SK-MEL-5 (cell line): ENCODE data around the gene MAPRE2. TPM values are rescaled to one million over a fixed set of nuclear protein-coding genes. Genes with fewer than 3 reads are reported as not detected.
A peak's percentile ranks its signal among the peaks of the same experiment; 100 is the strongest.

Experiments
- DNase-seq: peaks from one replicate; pipeline ENCODE4 v3.0.0-alpha.2; 2016; ENCODE audit warnings: low read depth, low spot score
- in situ Hi-C: cut with HindIII; loops from 2 replicates; pipeline ENCODE4 v1.10.0; 2016; ENCODE audit warnings: low sequenced_read_pairs, high pct_unique_total_duplicates, low pct_unique_long_range_greater_than_20kb
- total RNA-seq: library from RNA; depleted of rRNA; stranded (reverse); fragments of >200 nt; shearing (Covaris generic); gene quantifications from 2 replicates; pipeline ENCODE4 v1.2.3, GENCODE V29; 2014

Gene MAPRE2
- total RNA-seq, 1 experiment from 2014 or later = 20.0 TPM

DNA sequence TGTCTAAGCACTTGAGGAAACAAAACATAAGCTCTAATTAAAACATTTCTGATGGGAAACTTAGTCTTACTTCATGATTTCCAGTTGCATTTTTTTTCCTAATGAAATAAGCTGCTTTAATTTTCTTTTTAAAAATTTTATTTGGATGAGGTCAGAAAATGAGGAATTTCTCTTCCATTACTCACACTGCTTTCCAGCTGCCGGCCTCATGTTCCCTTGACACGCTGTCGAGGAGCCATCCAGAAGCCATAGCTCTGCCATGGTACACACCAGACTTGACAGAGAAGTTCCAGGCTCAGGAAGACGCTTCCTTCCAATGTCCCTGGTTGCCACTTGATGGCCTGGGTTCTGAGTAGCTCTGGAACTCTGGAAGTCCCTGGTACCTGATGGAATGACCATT, 12.1 kb upstream of the MAPRE2 start:
- in situ Hi-C loops = no loop called here
- no peak for DNase-seq

DNA sequence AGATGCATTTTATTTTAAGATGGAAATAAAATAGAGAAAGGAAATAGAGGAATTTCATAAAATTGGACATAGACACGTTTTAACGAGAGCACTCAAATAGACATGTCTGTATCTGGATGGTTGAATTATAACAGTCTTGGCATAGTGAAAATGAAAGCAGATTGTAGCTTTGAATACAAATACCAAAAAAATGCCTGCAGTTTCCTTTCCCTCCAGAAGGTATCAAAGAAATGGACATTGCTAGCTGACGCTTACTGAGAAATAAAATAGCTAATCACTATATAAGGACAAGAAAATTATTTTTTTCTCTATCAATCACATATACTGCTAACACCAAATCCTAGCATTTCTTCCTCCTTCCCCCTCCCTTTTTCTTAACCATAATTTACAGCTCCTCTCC, 11.4 kb upstream of the MAPRE2 start:
- DNase-seq = no peak
- in situ Hi-C loops = no loop called here

DNA sequence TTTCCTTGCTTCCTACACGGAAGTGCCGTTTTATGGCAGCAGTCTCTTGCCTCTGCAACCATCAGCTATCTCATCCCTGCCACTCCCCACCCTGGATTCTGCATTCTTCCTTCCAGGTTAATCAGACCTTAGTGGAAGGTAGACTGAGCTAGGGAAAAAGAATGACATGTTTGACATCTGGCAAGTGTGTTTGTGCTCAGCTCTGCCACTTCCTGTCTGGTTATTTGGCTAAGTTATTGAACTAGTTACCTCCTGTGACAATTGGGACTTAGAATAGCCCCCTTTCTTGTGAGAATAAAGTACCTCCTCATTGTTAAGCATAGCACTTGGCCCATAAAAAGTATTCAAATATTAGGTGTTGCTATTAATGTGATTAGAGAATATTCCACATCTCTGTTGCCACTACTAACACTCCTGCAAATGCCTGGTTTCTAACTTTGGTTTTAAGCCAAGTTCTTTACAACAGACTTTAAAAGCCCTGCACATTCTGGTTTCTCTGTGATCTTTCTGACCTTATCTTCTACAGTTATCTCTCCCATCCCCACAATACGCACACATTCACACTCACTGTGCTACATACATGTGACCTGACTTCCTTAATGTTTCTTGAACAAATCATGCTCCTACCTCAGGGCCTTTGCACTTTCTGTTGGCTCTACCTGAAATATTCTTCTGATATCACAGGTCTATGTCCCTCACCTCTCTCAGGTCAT, 10.8 kb upstream of the MAPRE2 start:
- no peak for DNase-seq
- in situ Hi-C loops = no loop called here

DNA sequence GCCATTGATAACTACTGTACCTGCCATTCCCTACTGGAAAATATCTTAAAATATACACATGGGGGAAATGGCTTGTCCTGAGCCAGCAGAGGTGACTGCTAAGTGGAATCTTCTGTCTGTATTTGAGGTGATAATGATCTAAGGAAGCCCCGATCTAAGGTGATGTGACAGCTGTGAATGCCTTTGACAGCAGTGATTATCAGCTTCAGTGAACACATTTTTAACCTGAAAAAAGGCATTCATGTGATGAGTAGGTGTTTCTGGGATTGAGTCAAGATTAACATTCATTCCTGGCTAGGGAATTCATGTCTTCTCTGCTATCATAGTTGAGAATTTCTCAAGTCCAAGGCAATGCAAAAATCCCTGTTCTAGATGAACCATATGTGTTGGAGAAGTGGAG, 9.1 kb upstream of the MAPRE2 start:
- DNase-seq = no peak
- in situ Hi-C loops = no loop called here

DNA sequence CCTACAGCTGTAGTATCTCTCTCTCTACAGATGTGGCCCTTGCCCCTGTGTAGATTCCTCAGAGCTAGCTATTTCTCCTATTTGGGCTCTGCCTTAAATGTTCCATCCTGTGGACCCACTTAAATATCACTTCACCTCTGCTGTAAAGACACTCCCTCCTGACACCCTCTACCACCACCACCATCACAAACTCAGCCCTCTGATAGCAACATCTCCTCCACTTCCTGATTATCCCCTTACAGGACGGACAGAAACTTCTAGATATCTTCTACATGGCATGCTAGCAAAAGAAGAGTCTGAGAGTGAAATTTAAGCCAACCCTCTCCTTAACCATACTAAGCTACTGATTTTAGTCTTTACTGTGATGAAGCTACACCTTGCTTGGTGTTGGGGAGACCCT, 3.2 kb upstream of the MAPRE2 start:
- in situ Hi-C loops = no loop called here
- no peak for DNase-seq

DNA sequence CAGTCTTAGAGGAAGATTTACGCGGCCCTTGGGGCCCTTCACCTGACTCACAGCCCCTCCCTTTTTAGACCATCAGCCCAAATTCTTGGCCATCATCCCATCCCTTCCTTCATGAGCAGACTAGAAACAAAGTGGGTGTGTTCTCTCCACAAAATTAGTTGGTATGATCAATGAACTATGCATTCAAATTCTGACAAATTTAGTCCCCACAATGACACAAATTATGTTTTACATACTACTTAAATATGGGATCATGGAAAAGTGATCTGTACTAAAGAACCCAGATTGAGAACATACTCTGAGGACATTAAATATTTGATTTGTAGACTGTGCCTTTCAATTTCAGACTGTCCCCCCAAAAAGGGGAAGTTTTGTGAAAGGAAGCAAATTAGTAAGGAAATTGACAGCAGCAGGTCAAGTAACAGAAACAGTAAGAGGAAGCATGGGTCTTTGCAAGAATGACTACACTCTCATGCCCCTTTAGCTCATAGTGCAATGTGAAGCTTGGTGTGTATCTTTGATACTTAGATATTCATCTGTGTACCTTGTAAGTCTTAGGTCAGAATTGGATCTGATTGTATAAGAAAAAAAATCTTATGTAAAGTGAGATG, 2.2 kb upstream of the MAPRE2 start:
- in situ Hi-C loops = no loop called here
- DNase-seq = no peak

DNA sequence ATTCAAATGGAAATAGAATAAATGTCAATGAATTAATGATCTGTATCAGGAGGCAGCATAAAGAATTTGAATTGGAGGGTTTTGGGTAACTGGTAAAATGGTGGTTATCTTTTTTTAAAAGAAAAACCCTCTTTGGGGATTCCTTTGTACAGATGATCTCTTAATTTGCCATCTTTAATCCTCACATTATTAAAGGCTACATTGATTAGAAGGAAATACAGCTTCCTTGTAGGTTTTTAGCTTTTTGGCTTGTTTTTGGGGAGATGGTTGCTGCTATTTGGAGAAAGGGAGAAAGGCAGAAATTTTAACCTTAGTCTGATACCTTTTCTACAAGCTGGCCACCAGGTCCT, 600 bp upstream of the MAPRE2 start:
- DNase-seq = no peak
- in situ Hi-C loops = no loop called here

DNA sequence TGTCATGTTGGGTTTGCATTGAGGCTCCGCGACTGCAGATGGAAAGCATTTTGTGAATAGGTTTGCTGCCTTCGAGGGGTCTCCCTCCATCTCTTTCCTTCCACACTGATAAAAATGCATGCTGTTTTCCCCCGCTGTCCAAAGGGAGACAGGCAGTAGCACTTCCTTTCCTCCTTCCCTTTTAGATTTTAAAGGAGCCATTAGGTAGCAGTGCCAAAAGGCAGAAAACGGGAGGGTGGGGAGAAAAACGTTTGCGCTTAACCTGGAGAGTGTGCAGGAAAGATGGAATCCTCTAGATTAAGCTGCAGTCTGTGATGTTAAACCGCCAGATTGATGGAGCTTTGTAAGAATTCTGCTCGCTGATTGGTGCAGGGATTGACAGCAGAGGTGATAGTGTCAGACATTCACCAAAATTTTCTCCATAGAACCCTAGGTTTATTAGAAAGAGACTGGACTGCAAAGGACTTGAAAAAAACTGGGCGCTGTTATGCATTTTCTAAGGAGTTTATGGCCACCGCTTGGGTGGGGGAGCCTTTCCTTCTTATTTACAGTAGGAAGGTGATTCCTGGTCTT, 688 bp downstream of the MAPRE2 start:
- in situ Hi-C loops = no loop called here
- DNase-seq = no peak

DNA sequence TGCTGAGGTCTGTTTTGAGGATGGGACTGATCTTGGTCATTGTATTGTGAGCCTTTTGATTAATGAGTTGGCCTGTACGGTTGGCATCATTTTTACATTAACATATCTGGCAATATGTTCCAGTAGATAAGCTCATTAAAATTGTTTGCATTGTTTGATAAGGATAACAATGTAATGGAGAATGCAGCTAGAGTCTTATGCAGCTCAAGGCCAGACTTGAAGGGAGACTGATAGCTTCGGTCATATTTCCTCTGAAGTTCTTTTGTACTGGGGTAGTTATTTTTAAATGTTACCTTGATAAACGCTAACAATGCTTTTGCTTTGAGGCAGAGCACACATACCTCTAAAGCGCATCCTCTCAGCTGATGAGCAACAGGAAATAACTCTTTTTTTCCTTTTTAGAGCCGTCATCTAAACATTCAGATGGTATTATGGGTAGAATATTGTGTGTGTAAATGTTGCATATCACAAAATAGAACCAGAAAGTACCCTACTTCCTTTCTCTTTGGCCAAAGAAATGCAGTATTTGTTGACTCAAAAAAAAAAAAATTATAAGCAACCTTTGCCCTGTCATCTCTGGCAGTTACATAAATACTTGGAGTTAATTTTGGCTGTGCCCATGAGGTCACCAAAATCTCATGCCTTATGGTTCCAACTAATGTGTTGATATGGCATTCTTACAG, 1.3 kb downstream of the MAPRE2 start:
- in situ Hi-C loops = no loop called here

DNA sequence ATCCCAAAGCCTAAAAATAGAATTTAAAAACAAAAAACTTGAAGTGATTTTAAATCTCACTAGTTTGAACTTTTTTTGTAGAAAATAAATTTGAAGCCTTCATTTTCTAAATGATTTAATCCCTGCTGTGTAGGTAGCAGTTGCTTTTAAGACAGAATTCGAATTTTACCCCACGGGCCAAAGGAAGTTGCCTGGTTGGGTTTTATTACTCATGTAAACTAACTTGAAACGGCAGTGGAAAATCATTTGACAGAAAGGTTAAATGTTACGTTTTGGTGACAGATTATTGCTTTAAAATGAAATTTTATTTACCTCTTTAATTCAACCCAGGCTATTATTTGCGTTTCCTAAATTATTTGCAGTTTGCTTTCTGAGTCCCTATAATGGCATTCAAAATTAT, 2.0 kb downstream of the MAPRE2 start:
- in situ Hi-C loops = no loop called here
- DNase-seq = no peak

More for the DNA sequence above, 1.3 kb downstream of the MAPRE2 start:
- DNase-seq = no peak

DNA sequence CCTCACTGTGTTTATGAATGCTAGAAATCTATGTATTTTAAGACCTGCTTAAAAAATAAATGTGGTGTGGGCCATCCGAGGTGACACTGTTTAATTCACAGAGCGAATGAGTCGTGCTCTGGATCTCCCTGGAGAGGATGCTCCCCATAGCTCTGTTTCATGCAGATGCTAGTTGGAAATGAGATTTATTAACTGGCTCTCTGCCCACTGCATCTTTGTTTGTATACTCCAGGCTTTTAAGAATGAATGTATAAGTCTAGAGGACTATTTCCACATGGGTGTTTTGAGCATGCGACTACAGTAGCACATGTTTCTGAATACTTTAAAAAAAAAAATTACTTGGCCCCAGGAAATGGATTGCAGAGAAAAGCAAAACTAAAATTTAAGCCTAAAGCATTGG, 3.9 kb downstream of the MAPRE2 start:
- in situ Hi-C loops = no loop called here
- no peak for DNase-seq

DNA sequence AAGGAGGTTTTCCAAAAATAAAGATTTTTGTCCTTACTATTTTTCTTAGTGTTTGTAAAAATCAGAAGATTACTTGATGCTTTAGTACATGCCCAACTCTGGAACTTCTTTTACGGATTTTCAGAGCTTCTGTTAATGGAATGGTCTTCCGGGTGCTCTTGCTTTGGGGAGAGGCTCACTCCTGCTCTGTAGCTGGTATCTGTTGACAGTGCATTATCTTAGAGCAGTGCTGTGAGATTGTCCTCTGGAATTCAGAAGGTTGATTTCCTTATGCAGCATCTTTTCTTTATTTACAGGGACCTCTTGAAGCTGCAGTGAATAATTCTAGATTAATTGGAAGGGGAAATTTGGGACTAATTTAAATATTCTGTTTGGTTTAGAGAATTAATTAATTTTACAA, 4.6 kb downstream of the MAPRE2 start:
- no peak for DNase-seq
- in situ Hi-C loops = no loop called here

DNA sequence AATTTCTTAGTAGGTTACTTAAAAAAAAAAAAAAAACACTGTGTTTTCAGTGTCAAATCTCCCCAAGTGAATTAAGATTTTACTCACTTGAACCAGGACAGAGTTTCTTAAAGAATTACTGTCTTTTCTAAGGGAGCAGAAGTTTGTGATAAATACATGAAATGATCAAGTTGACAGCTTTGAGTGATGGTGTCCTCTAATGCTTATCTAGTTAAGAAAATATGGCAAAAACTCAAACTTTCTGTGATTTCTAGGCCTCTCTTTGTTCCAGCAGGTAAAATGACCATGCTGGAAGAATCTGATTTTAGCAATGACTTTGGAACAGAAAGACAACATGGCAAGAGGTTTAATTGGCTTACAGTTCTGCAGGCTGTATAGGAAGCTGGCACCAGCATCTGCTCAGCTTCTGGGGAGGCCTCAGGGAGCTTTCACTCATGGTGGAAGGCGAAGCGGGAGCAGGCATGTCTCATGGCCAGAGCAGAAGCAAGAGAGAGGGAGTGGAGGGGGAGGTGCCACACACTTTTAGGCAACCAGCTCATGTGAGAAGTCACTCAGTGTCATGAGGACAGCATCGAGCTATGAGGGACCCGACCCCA, 6.6 kb downstream of the MAPRE2 start:
- in situ Hi-C loops = no loop called here
- DNase-seq = no peak

DNA sequence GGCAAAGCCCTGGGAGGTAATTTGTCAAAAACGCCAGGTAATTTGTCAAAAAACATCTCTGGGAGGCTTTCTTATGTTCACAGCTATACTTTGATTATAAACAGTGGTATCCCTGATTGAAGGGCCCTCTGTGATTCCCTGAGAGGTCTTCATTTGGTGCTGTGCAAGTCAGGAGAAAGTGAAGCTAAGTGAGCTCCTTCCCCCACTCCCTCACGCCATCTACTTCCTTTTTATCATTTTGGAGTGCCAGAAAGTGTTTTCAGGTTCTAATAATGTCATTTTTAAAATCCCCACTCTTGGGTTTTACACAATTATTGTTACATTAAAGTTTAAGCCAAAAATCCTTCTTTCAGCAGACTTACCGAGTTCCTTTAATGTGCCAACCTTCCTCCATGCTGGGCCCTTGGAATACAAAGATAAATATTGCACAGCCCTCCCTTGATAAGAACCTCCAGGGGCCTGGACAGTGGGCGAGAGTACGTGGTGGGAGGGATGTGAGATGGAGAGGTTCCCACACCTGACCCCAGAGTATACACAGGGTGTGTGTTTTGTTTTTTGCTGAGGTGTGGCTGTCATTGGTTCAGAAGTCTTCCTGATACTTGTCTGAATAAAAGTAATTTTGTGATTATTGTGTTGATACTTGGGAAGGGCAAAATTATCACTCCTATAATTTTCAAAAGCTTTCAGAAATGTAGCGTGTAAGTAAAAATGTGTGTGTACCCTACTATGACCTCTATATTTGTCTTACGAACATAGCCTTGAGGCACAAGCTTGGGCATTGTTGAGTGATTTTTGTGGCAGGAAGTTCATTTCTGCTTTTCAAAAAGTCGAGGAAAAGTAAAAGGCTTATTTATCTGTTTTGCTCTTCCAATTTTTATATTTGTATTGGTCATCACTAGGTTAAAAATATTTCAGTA, 8.2 kb downstream of the MAPRE2 start:
- in situ Hi-C loops = no loop called here
- peak; percentile 14 for DNase-seq

DNA sequence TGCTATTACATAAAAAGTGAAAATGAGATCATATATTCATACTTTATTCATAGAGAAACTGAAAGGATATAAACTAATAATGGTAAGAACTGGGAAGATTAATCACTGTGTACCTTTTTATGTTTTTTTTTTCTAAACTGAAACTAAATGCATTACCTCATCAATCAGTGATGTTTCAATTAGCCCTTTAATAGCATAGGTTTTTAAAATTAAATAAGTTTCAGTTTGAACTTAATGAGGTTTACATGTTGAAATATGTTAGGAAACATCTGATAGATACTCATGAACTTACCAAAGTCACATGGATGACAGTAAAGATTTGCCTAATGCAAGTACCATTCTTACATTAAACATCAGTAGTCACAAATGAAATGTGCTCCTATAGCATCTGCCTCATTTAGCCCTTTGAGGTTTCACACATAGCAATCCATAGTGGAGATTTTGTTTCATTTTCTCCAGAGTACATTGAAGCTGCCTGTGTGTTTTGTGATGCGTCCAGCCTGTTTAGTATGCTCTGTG, 8.9 kb downstream of the MAPRE2 start:
- in situ Hi-C loops = no loop called here
- DNase-seq = no peak

DNA sequence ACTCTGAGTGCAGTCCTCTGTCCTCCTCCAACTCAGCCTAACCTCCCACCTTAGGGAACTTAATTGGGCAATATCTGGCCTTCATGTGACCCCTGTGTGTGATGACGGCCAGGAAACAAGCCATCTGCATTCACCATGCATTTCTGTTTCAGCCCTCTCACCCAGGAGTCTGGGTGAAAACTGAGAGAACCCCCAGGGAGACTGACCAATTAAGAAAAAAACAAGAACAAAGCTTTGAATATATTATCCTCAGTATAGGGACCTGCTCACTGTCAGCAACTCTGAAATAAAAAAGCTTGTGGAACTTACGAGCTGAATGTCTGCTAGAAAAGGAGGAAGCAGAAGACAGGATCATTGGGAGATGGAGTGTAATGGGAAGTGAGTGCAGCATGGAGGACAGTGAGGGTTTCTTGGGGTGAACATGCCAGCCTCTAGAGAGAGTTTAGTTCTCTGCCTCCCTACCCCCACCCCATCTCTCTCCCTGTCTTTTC, 9.5 kb downstream of the MAPRE2 start:
- in situ Hi-C loops = no loop called here
- DNase-seq = peak; percentile 16
